Endothelial cell of umbilical vein (primary cell): ENCODE data around the gene ZDHHC7. TPM values are rescaled to one million over a fixed set of nuclear protein-coding genes. Genes with fewer than 3 reads are reported as not detected.

Experiments
- BruUV-seq: library from RNA; stranded (reverse); fragments of 400-500 nt; replicated peaks from 2 replicates; lab custom pipeline; 2021; lab: Mats Ljungman, UMichigan
- CTCF ChIA-PET: fragments of 300-600, 350-600 bp; sonication (Branson Sonifier 250); formaldehyde crosslinking; loops from one replicate; lab custom pipeline; 2021; ENCODE audit warnings: antibody characterized with exemption, inconsistent platforms; lab: Charles Lee
- POLR2A ChIA-PET: fragments of 300-600, 350-600 bp; sonication (Branson Sonifier 250); formaldehyde crosslinking; loops from one replicate; lab custom pipeline; 2021; ENCODE audit warnings: antibody characterized with exemption, inconsistent platforms; lab: Charles Lee
- DNase-seq: peaks from one replicate; pipeline ENCODE4 v3.0.0-alpha.2; 2011; ENCODE audit warnings: low read depth, low spot score
- FAIRE-seq: peaks from 2 replicates; lab custom pipeline; 2011; peaks lifted over from hg19 to GRCh38; lab: Jason Lieb, UNC
- H2AFZ ChIP-seq: 2 replicates; pipeline ENCODE4 v1.6.0; 2012; ENCODE audit warnings: low read depth, low read length, control low read depth, inconsistent platforms
- H3K27ac ChIP-seq: 2 replicates; pipeline ENCODE4 v1.5.1; 2011; ENCODE audit warnings: low read depth, mild to moderate bottlenecking, control low read depth, low read length, moderate library complexity; ENCODE audit not compliant: insufficient read depth
- H3K27me3 ChIP-seq, 2 experiments: 2 replicates each; pipeline versions ENCODE4 v1.6.0 to v1.6.1; 2011; ENCODE audit warnings: low read length in 2 of 2, mixed read lengths in 1 of 2; ENCODE audit not compliant: control insufficient read depth in 2 of 2, insufficient read depth in 2 of 2
- H3K36me3 ChIP-seq, 2 experiments: 2 replicates in 1 of 2; 3 replicates in 1 of 2; pipeline ENCODE4 v1.5.1; 2011; ENCODE audit warnings: low read length in 2 of 2, mild to moderate bottlenecking in 1 of 2, moderate library complexity in 1 of 2; ENCODE audit not compliant: control insufficient read depth in 2 of 2, insufficient read depth in 2 of 2; ENCODE audit errors: extremely low read depth in 1 of 2
- H3K4me1 ChIP-seq: 3 replicates; pipeline ENCODE4 v1.5.1; 2011; ENCODE audit warnings: mild to moderate bottlenecking, low read length; ENCODE audit not compliant: control insufficient read depth, insufficient read depth; ENCODE audit errors: extremely low read depth
- H3K4me2 ChIP-seq: 2 replicates; pipeline ENCODE4 v1.6.1; 2011; ENCODE audit warnings: low read length, control low read depth, mixed read lengths; ENCODE audit not compliant: insufficient read depth
- H3K4me3 ChIP-seq, 3 experiments: fragments of 200-600 bp in 1 of 3; sonication (generic), shearing (Covaris generic) in 1 of 3; replicated peaks in 1 of 3; 2 replicates each; pipeline ENCODE4 v1.5.1; 2011 to 2016; ENCODE audit warnings: control low read depth in 3 of 3, low read length in 3 of 3, mild to moderate bottlenecking in 2 of 3, inconsistent platforms in 1 of 3, low read depth in 1 of 3, moderate library complexity in 1 of 3; ENCODE audit not compliant: insufficient read depth in 1 of 3
- H3K79me2 ChIP-seq: 2 replicates; pipeline ENCODE4 v1.6.0; 2012; ENCODE audit warnings: low read length, inconsistent platforms; ENCODE audit not compliant: control insufficient read depth, insufficient read depth
- H3K9ac ChIP-seq: replicated peaks from 2 replicates; pipeline ENCODE3; 2011; ENCODE audit warnings: low read length, control low read depth; ENCODE audit not compliant: insufficient read depth; ENCODE audit errors: extremely low read depth
- H3K9me1 ChIP-seq: replicated peaks from 3 replicates; pipeline ENCODE4 v1.6.0; 2011; ENCODE audit warnings: mild to moderate bottlenecking, low read length; ENCODE audit not compliant: control insufficient read depth, insufficient read depth; ENCODE audit errors: extremely low read depth
- H3K9me3 ChIP-seq: replicated peaks from 2 replicates; pipeline ENCODE4 v1.5.1; 2012; ENCODE audit warnings: low read length, inconsistent platforms; ENCODE audit not compliant: control insufficient read depth, insufficient read depth
- H4K20me1 ChIP-seq: replicated peaks from 2 replicates; pipeline ENCODE3; 2011; ENCODE audit warnings: mild to moderate bottlenecking, low read length; ENCODE audit not compliant: control insufficient read depth, insufficient read depth; ENCODE audit errors: extremely low read depth
- EZH2 ChIP-seq: IDR thresholded peaks from 2 replicates; pipeline ENCODE4 v1.6.1; 2012; ENCODE audit warnings: borderline replicate concordance, low read depth, mild to moderate bottlenecking, moderate library complexity, low read length, inconsistent platforms; ENCODE audit not compliant: severe bottlenecking
- FOS ChIP-seq: IDR thresholded peaks from 2 replicates; pipeline ENCODE4 v1.6.1; 2011; ENCODE audit warnings: mild to moderate bottlenecking, low read length, moderate library complexity, borderline replicate concordance; ENCODE audit not compliant: insufficient read depth
- GATA2 ChIP-seq: IDR thresholded peaks from 2 replicates; pipeline ENCODE4 v1.7.0; 2011; ENCODE audit warnings: low read depth, mild to moderate bottlenecking, moderate library complexity, mixed read lengths, low read length; ENCODE audit not compliant: insufficient read length, insufficient read depth
- POLR2A ChIP-seq: IDR thresholded peaks from 2 replicates; pipeline ENCODE4 v1.6.1; 2012; ENCODE audit warnings: low read depth, mild to moderate bottlenecking, control low read depth, low read length
- dilution Hi-C: fragments of 300-500 bp; cut with MboI; formaldehyde crosslinking; loops from one replicate; pipeline ENCODE4 v1.15.0; 2019; ENCODE audit warnings: low sequenced_read_pairs; ENCODE audit not compliant: extremely low pct_ligation_motif_present
- intact Hi-C: fragments of 100-400 bp; cut with micrococcal nuclease; formaldehyde crosslinking; loops from one replicate; pipeline ENCODE4 v1.10.0; 2022
- polyA plus RNA-seq, 4 experiments: library from polyadenylated mRNA; depleted of rRNA in 3 of 4; stranded (reverse) in 3 of 4; unstranded in 1 of 4; fragments of >200 nt; gene quantifications; 2 replicates each; pipeline versions ENCODE4 v1.2.1 to v1.2.3, GENCODE V29; 2011 to 2012; ENCODE audit warnings: missing spikeins in 1 of 4
- total RNA-seq: library from RNA; stranded (reverse); gene quantifications from 2 replicates; pipeline ENCODE4 v1.2.3, GENCODE V29; 2021
- TF ChIP-seq, protein P1 (sequence below): IDR thresholded peaks from 2 replicates; pipeline ENCODE4 v1.6.1; 2011; ENCODE audit not compliant: insufficient read depth, insufficient read length
- TF ChIP-seq, protein P2 (sequence below), 2 donors: IDR thresholded peaks; 1 replicate in 1 of 2; 2 replicates in 1 of 2; pipeline ENCODE4 v1.5.1; 2011; ENCODE audit warnings: low read length in 2 of 2, mild to moderate bottlenecking in 2 of 2, moderate library complexity in 2 of 2, control low read depth in 1 of 2, inconsistent platforms in 1 of 2, low read depth in 1 of 2; ENCODE audit not compliant: insufficient read depth in 1 of 2; ENCODE audit errors: extremely low read depth in 1 of 2

The ZDHHC7 gene
- total and polyA plus RNA-seq, 2 donors (not counting 3 experiments of a cell fraction or from before 2014, with no cell fraction given), result 44.1 to 46.2 TPM

DNA sequence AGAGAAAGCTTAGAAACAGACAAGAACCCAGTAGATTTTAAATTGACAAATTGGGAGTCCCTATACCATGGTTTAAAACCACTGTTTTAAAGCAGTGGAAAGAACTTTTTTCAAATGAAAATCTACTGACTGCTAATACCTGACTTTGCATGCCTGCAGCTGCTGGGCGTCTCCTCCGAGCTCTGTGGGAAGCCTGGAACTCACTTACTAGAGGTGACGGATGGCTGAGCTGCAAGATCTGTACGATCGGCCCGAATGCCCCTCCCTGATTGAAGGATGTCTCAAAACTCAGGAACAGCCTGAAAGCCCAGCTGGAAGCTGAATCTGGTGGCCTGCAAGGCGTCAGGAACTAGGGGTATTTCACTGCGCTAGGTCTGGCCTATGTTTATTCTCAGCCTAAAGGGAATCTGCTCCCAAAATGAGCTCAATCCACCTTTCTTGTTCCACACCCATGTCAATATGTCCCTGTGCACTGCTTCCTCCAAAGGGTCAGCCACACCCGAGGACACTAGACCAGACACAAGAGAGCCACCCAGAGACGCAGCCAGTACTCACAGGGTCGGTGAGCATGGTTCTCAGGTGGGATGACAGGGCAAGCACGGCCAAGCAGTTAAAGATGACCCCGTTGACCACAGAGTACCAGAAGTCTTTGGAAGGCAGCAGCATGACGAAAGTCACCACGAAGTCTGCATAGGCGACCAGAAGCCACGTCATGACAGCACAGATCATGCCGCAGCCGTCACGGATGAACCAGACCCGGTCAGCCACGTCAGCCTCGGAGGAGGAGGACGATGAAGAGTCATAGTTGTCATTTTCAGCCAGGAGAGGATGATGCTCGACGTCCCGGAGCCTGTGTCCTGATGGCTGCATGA is 21.4 kb downstream of the ZDHHC7 start:
- FAIRE-seq (no peak), DNase-seq (no peak)
- H3K27ac ChIP-seq, result no peak overlapping the region
- peaks cover 12% of the 10 kb centered on the region for H3K4me1 ChIP-seq
- no peak overlapping the region for H2AFZ ChIP-seq
- H4K20me1 ChIP-seq, result no peaks in the 10 kb centered on the region
- ChIA-PET POLR2A (no interaction called here), CTCF (interaction anchor here (1.1 to 1.7 kb wide), 4 partner anchors 12 to 96 kb away, joined by 3 to 6 read pairs (median 4); no protein-coding TSS in a partner anchor)
- H3K27me3 ChIP-seq, result no peaks in the 10 kb centered on the region
- peaks cover 23% of the 10 kb centered on the region for H3K79me2 ChIP-seq
- no peak overlapping the region for H3K4me3 ChIP-seq
- no peak for TF ChIP-seq FOS
- TF ChIP-seq, protein P1, sequence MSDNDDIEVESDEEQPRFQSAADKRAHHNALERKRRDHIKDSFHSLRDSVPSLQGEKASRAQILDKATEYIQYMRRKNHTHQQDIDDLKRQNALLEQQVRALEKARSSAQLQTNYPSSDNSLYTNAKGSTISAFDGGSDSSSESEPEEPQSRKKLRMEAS, result no peak
- TF ChIP-seq, protein P2, sequence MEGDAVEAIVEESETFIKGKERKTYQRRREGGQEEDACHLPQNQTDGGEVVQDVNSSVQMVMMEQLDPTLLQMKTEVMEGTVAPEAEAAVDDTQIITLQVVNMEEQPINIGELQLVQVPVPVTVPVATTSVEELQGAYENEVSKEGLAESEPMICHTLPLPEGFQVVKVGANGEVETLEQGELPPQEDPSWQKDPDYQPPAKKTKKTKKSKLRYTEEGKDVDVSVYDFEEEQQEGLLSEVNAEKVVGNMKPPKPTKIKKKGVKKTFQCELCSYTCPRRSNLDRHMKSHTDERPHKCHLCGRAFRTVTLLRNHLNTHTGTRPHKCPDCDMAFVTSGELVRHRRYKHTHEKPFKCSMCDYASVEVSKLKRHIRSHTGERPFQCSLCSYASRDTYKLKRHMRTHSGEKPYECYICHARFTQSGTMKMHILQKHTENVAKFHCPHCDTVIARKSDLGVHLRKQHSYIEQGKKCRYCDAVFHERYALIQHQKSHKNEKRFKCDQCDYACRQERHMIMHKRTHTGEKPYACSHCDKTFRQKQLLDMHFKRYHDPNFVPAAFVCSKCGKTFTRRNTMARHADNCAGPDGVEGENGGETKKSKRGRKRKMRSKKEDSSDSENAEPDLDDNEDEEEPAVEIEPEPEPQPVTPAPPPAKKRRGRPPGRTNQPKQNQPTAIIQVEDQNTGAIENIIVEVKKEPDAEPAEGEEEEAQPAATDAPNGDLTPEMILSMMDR (IDR thresholded peaks at IDR 0.05; ENCODE audit: extremely low read depth in 1 of 2, insufficient read depth in 1 of 2, low read depth in 1 of 2, low read length in 2 of 2), result no peak
- TF ChIP-seq POLR2A, result no peak
- TF ChIP-seq EZH2, result no peak
- TF ChIP-seq GATA2, result no peak
- dilution Hi-C loops, result no loop called here
- H3K9ac ChIP-seq, result no peak overlapping the region
- no peaks in the 10 kb centered on the region for H3K9me3 ChIP-seq
- no peaks in the 10 kb centered on the region for H3K9me1 ChIP-seq
- BruUV-seq, result no TSS peak
- no peak overlapping the region for H3K4me2 ChIP-seq
- intact Hi-C loops, result no loop called here
- peaks cover 6 to 29% of the 10 kb centered on the region in 2 experiments for H3K36me3 ChIP-seq
